Measurements from ENCODE around the gene TINAGL1.

Gene TINAGL1

DNA sequence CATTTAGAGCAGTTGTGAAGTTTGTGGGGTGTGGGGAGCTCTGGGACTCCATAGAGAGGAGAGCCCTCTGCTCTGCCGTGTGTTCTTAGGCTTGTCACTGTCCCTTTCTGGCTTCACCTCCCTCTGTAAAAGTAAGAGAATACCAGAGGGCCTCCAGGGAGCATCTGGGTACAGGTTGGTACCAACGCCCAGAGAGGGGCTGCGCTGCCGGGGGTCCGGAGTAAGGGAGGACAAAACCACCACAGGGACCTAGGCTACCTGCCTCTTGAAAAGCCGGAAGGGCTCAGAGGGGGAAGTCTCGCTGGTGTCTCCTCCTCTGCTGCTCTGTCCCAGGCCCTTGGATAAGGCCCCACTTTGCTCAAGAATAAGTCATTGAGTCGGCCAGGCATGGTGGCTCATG is 3.1 kb upstream of the TINAGL1 start:
- no peaks in the 10 kb centered on the region for H3K36me3 ChIP-seq
- no peak overlapping the region for H3K4me3 ChIP-seq (ENCODE audit: low read depth, low read length)
- no peak for DNase-seq
- no peaks in the 10 kb centered on the region for H3K27me3 ChIP-seq (ENCODE audit: insufficient read depth, low read depth, severe bottlenecking)
- H3K9me3 ChIP-seq (ENCODE audit: severe bottlenecking): no peaks in the 10 kb centered on the region
- no peak overlapping the region for H3K27ac ChIP-seq
- TF ChIP-seq CTCF (IDR thresholded peaks at IDR 0.05; ENCODE audit: low read depth, low read length): no peak

DNA sequence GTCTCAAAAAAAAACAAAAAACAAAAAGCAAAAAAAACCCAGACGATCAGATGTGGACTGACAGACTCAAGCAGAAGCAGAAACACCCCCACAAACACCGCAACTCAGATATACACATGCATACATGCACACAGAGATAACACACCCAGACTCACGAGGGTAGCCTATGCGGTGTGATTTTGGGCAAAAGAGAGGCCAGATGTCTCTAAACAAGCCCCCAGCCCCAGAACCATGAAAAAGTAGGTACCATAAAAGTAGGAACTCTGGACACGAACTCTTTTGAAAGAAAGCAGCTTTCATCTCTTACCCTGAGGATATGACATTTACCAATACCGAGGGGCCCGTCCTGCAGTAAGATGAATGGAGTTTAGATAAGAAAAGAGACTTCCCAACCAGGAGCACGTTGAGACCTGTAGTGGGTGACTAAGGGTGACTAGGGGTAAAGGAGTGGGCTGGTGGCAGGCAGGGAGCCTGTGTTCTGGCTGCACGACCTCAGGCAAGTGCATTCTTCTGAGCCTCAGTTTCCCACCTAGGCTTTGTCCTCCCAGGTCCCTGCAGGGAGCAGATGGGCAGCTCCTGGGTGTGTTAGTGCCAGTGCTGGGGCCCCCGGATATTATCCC is 1.5 kb upstream of the TINAGL1 start:
- H3K27me3 ChIP-seq (ENCODE audit: insufficient read depth, low read depth, severe bottlenecking): no peaks in the 10 kb centered on the region
- H3K9me3 ChIP-seq (ENCODE audit: severe bottlenecking): no peaks in the 10 kb centered on the region
- no peaks in the 10 kb centered on the region for H3K36me3 ChIP-seq
- no peak for DNase-seq
- no peak overlapping the region for H3K4me3 ChIP-seq (ENCODE audit: low read depth, low read length)
- no peak overlapping the region for H3K27ac ChIP-seq
- no peak for TF ChIP-seq CTCF (IDR thresholded peaks at IDR 0.05; ENCODE audit: low read depth, low read length)

GRCh38 chr1:31575369-31576140 is 760 bp upstream of the TINAGL1 start:
- no peak for DNase-seq
- no peak for TF ChIP-seq CTCF (IDR thresholded peaks at IDR 0.05; ENCODE audit: low read depth, low read length)
- no peak overlapping the region for H3K27ac ChIP-seq
- H3K9me3 ChIP-seq (ENCODE audit: severe bottlenecking): no peaks in the 10 kb centered on the region
- H3K4me3 ChIP-seq (ENCODE audit: low read depth, low read length): no peak overlapping the region
- no peaks in the 10 kb centered on the region for H3K27me3 ChIP-seq (ENCODE audit: insufficient read depth, low read depth, severe bottlenecking)
- no peaks in the 10 kb centered on the region for H3K36me3 ChIP-seq

DNA sequence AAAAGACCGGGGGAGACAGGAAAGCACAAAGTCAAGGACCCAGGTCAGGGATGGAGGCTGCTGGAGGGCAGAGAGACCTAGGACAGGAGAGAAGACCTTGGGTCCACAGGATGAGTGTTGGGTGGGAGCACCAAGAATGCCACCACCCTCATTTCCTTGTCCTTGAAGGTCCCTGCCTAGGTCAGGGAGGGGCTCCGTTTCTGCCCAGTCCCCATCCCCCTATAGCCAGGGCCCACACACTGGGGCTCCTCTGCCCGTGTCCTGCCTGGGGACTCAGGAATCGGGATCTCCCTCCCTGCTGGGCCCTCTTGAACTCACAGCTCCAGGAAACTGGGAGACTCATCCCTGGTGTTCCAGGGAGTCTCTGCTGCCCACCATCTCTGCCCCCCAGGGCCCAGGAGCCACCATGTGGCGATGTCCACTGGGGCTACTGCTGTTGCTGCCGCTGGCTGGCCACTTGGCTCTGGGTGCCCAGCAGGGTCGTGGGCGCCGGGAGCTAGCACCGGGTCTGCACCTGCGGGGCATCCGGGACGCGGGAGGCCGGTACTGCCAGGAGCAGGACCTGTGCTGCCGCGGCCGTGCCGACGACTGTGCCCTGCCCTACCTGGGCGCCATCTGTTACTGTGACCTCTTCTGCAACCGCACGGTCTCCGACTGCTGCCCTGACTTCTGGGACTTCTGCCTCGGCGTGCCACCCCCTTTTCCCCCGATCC is 584 bp downstream of the TINAGL1 start:
- Histone ChIP-seq H3K27me3 (ENCODE audit: insufficient read depth, low read depth, severe bottlenecking) (no peaks in the 10 kb centered on the region), H3K9me3 (ENCODE audit: severe bottlenecking) (no peaks in the 10 kb centered on the region), H3K27ac (no peak overlapping the region), H3K36me3 (no peaks in the 10 kb centered on the region), H3K4me3 (ENCODE audit: low read depth, low read length) (no peak overlapping the region)
- no peak for DNase-seq
- no peak for TF ChIP-seq CTCF (IDR thresholded peaks at IDR 0.05; ENCODE audit: low read depth, low read length)

- H3K36me3 ChIP-seq: no peaks in the 10 kb centered on the region
- H3K27ac ChIP-seq: no peak overlapping the region
- no peak for TF ChIP-seq CTCF (IDR thresholded peaks at IDR 0.05; ENCODE audit: low read depth, low read length)
- no peaks in the 10 kb centered on the region for H3K27me3 ChIP-seq (ENCODE audit: insufficient read depth, low read depth, severe bottlenecking)
- H3K9me3 ChIP-seq (ENCODE audit: severe bottlenecking): no peaks in the 10 kb centered on the region
- no peak overlapping the region for H3K4me3 ChIP-seq (ENCODE audit: low read depth, low read length)
- DNase-seq: no peak
Measured at GRCh38 chr1:31577515-31578192, 1.3 kb downstream of the TINAGL1 start.
